Psoas muscle (tissue), 8 donors: ENCODE data around the gene HSP90AB1. TPM values are rescaled to one million over a fixed set of nuclear protein-coding genes. Genes with fewer than 3 reads are reported as not detected.

ENCODE experiments used
- ATAC-seq, 4 donors: fragments of 200-7000 bp; cut with Tn5 transposase; one replicate each; pipeline ENCODE4 v1.9.1; 2020; ENCODE audit warnings: moderate library complexity in 3 of 4, mild to moderate bottlenecking in 2 of 4
- DNase-seq, 2 donors: peaks; one replicate each; pipeline ENCODE4 v3.0.0-alpha.2; 2020
- H3K27ac ChIP-seq: fragments of 200-600 bp; one replicate; pipeline ENCODE4 v1.8.0; 2022
- H3K27me3 ChIP-seq, 3 donors: fragments of 200-600 bp in 1 of 3; one replicate each; pipeline versions ENCODE4 v1.6.1 to v1.8.0; 2013 to 2022; ENCODE audit warnings: low read length in 2 of 3, mild to moderate bottlenecking in 2 of 3, moderate library complexity in 1 of 3; ENCODE audit not compliant: insufficient read depth in 3 of 3
- H3K36me3 ChIP-seq, 2 donors: fragments of 200-600 bp in 1 of 2; one replicate each; pipeline versions ENCODE4 v1.6.1 to v1.8.0; 2013 to 2022; ENCODE audit warnings: low read depth in 1 of 2, mild to moderate bottlenecking in 1 of 2, moderate library complexity in 1 of 2; ENCODE audit not compliant: insufficient read depth in 1 of 2
- H3K4me1 ChIP-seq: fragments of 200-600 bp; one replicate; pipeline ENCODE4 v1.8.0; 2022
- H3K4me3 ChIP-seq: fragments of 200-600 bp; one replicate; pipeline ENCODE4 v1.8.0; 2022; ENCODE audit warnings: mild to moderate bottlenecking
- H3K9me3 ChIP-seq: fragments of 200-600 bp; one replicate; pipeline ENCODE4 v1.8.0; 2022
- WGBS, 3 donors: extraction: QIAGEN DNeasy Blood & Tissue Kit; methylation state at CpG; one replicate each; pipeline versions ENCODE4 v1.1.6 to v1.1.7; 2013; 5-methylcytosine and 5-hydroxymethylcytosine counted together
- intact Hi-C, 2 donors: fragments of 100-400 bp; cut with DNase I; formaldehyde crosslinking; loops; one replicate each; pipeline versions ENCODE4 v1.11.0 to v1.14.2; 2022
- polyA plus RNA-seq, 3 donors: library from polyadenylated mRNA; stranded (reverse); fragments of 200-250 nt; gene quantifications; one replicate each; pipeline ENCODE4 v1.2.3, GENCODE V29; 2013
- total RNA-seq, 4 donors: library from RNA; stranded (reverse); fragmentation: NEBNext Ultra II Directional in 2 of 4; extraction: Animal tissue kit (Norgen Biotek cat#: 25700) in 2 of 4; gene quantifications; one replicate each; pipeline versions ENCODE4 v1.2.1 to v1.2.4, GENCODE V29; 2021 to 2023
- TF ChIP-seq, protein P1 (sequence below): fragments of 200-600 bp; IDR thresholded peaks from one replicate; pipeline ENCODE4 v1.8.0; 2022; ENCODE audit warnings: antibody characterized with exemption
- donor health status: healthy with polysubstance abuse.
- donor health status: DM: no; HTN: no; CAD: no; lungs with moderate emphysema.
- donor health status: Bipolar disorder and iron deficiency.
- donor health status: healthy.
- donor health status: DM: yes; HTN: yes; CAD: no.
- donor health status: DM: no; HTN: no; CAD: no.
- donor health status: DM: no; HTN: no; CAD: no.
- donor health status: DM: yes; HTN: yes; CAD: no.

HSP90AB1 gene
- total and polyA plus RNA-seq, 7 donors: 743 to 1,595 (median 1,150) TPM

DNA sequence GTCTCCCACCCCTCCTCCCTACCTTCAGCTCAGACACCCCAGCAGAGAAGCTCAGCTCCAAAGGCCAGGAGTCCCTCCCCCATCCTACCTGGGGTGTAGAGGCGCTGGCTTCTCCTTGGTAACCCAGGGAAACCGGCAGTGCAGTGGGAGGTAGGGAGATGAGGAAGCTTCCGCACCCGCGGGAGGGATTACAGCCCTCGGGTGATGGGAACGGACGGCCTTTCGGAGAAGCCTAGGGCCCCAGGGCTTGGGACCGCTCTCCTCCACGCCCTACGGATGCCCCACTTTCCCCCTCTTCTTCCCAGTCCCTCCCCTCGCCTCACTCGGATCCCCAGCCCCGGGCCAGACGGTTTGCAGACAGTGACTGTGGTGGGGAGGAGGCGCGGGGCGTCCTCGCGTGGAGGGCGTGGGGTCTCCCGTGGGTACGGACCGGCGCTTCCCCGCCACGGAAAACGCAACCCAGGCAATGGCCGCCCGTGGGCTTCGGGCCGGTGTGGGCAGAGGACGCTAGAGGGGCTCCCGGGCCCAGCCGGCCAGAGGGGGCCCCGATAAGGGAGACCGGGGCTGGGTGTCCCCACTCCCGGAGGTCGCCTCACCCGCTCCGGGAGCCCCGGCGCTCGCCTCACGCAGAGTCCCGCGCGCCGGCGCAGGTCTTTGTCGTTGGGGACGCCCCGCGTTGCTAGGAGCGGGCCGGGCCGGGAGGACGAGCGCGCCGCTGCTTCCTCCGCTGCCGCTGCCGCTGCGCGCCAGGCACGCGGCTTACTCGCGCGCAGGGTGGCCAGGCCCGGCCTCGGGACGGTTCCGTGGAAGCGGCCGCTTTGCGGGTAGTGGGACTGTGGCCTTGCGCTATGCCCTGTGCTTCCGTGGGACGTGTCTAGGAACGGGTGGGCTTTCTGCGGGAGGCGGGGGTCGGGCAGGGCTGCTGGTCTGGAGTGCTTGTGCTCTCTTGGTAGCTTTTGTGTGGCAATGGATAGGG is 50.5 kb downstream of the HSP90AB1 start:
- Histone ChIP-seq H3K9me3 (no peaks in the 10 kb centered on the region), H3K27me3 (peaks cover 0 to 39% (median 12%) of the 10 kb centered on the region in 3 donors), H3K4me1 (peaks cover 10% of the 10 kb centered on the region), H3K27ac (no peak overlapping the region), H3K4me3 (peak overlapping the region; percentile 70), H3K36me3 (peaks cover 0 to 22% of the 10 kb centered on the region in 2 donors)
- ATAC-seq: peak; percentile 75 to 87 (median 80)
- 1% methylated on average over 68 to 86 of the region's 86 CpGs for WGBS, 3 donors
- TF ChIP-seq, protein P1, sequence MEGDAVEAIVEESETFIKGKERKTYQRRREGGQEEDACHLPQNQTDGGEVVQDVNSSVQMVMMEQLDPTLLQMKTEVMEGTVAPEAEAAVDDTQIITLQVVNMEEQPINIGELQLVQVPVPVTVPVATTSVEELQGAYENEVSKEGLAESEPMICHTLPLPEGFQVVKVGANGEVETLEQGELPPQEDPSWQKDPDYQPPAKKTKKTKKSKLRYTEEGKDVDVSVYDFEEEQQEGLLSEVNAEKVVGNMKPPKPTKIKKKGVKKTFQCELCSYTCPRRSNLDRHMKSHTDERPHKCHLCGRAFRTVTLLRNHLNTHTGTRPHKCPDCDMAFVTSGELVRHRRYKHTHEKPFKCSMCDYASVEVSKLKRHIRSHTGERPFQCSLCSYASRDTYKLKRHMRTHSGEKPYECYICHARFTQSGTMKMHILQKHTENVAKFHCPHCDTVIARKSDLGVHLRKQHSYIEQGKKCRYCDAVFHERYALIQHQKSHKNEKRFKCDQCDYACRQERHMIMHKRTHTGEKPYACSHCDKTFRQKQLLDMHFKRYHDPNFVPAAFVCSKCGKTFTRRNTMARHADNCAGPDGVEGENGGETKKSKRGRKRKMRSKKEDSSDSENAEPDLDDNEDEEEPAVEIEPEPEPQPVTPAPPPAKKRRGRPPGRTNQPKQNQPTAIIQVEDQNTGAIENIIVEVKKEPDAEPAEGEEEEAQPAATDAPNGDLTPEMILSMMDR: no peak
- intact Hi-C loops: no loop called here
- DNase-seq: peak; percentile 57 to 66

DNA sequence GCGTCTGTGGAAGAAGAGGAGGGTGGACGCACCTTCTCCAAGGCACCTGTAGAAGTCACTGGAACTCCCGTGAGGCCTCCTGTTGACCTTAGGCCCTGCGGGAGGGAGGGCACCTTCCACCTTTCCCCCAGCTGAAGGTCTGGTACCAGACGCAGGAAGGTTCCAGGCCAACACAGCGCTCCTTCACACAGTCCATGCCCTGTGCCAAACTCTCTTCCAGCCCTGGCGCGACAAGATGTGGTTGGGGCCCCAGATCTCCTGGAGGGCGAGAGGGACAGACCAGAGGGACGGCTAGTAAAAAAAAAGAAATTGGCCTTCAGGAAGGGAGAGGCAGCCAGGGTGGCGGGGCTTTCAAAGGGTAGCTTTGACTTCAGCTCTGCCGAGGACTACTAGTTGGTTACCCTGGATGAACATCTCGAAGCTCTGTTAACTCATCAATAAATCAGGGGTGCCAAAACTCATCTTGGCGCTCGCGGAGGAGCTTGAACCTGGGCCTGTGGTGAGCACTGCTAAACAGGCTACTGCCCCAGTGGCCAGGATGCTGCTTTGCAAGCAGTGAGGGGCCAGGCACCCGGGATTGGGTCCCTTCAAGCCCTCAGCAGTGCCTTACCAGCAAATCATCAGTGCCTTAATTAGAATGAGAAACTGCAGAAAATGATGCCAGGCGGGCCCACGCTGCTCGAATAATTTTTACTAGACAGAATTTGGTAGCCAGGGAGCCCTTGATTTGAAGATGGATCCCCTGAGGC is 51.3 kb downstream of the HSP90AB1 start:
- H3K4me1 ChIP-seq: peaks cover 10% of the 10 kb centered on the region
- peaks cover 0 to 30% of the 10 kb centered on the region in 2 donors for H3K36me3 ChIP-seq
- intact Hi-C loops: no loop called here
- H3K27ac ChIP-seq: no peak overlapping the region
- peak in 2 of 4 donors; percentile 29 to 33 for ATAC-seq
- 27 to 28% (median 27%) methylated on average over 20 of the region's 20 CpGs for WGBS, 3 donors
- TF ChIP-seq, protein P1: no peak
- H3K9me3 ChIP-seq: no peaks in the 10 kb centered on the region
- peaks cover 0 to 30% (median 12%) of the 10 kb centered on the region in 3 donors for H3K27me3 ChIP-seq
- DNase-seq: no peak
- H3K4me3 ChIP-seq: peak overlapping the region; percentile 70

DNA sequence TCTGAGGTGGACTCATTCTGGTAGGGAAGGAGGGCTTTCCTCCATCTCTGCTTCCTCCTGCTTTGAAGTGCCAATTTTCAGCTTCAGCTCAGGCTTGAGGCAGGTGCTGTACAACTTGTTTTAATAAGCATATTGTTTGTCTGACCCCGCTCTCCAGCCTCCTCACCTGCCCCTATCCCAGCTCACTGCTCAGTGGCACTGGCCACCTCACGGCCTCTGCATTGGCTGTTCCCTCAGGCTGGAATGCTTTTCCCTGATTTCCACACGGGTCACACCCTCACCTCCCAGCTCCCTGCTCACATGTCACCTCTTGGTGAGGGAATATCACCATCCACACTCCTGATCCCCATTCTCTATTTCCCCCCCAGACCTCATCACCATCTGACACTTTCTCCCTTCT is 52.0 kb downstream of the HSP90AB1 start:
- Histone ChIP-seq H3K27me3 (peaks cover 0 to 24% (median 12%) of the 10 kb centered on the region in 3 donors), H3K4me1 (peaks cover 10% of the 10 kb centered on the region), H3K27ac (no peak overlapping the region), H3K9me3 (no peaks in the 10 kb centered on the region), H3K36me3 (peaks cover 0 to 37% of the 10 kb centered on the region in 2 donors), H3K4me3 (no peak overlapping the region)
- 76 to 79% (median 78%) methylated on average over 3 of the region's 3 CpGs for WGBS, 3 donors
- ATAC-seq: no peak
- TF ChIP-seq, protein P1: no peak
- no peak for DNase-seq
- intact Hi-C loops: no loop called here

GRCh38 chr6:44300292-44300823 is 53.5 kb downstream of the HSP90AB1 start:
- Histone ChIP-seq H3K27ac (no peak overlapping the region), H3K36me3 (peaks cover 3 to 52% of the 10 kb centered on the region in 2 donors), H3K9me3 (no peaks in the 10 kb centered on the region), H3K27me3 (peaks cover 0 to 21% (median 12%) of the 10 kb centered on the region in 3 donors), H3K4me1 (peaks cover 10% of the 10 kb centered on the region), H3K4me3 (no peak overlapping the region)
- intact Hi-C loops: no loop called here
- DNase-seq (peak in 1 of 2 donors; percentile 39), ATAC-seq (no peak)
- 82 to 89% (median 87%) methylated on average over 7 of the region's 7 CpGs for WGBS, 3 donors
- TF ChIP-seq, protein P1: no peak
